ENCODE measurements around the gene NSUN4. TPM values are rescaled to one million over a fixed set of nuclear protein-coding genes. Genes with fewer than 3 reads are reported as not detected.

Gene NSUN4
- total and polyA plus RNA-seq, 9 of the 15 experiments (the other 6 are each of a cell fraction or from before 2014, with no cell fraction given), result 33.4 to 60.2 (median 46.3) TPM

DNA sequence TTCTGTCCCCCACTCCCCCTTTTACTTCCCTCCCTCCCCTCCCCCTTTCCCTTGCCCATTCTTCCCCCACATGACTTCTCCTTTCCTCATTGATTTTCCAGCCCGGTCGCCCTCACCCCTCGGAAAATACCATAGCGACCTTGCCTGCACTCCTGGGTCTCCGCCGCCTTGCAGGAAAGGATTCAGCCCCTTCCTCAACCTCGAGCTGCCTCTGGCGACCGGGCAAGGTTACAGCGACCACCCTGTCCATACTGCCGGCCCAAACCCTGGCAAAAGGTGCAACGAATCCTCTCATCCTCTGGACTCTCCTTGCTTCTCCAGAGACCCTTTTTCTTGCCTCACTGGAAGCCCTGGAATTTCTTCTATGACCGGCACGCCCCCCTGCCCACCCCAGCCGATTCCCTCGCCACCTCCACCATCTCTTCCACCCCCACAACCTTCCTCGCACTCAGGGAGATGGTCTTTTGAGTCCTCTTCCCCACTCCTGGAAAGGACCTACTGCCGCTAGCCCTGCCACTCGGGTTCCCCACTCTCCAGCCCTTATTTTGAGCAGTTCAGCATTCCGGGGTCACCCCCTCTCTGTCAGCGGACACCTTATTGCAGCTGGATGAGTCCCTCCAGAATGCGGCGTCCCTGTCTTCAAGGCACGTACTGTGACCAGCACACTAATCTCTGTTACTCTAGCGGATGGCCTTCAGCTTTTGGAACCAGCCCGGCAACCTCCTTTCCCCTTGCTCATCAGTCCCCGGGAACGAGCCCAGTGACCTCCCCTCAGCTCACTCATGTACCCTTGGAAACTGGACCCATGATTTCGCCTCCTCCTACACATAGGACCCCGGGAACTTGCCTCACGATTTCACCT lies 846 bp downstream of the NSUN4 start (continued):
- TF ChIP-seq MGA (IDR thresholded peaks at IDR 0.05) (no peak), HLTF (IDR thresholded peaks at IDR 0.05) (0 out of 2 replicates have a peak, but pooled peaks have one; percentile 5), ELF1 (tag; IDR thresholded peaks at IDR 0.05) (no peak), ARID1B (IDR thresholded peaks at IDR 0.05) (0 out of 2 replicates have a peak, but pooled peaks have one; percentile 4), ZNF318 (IDR thresholded peaks at IDR 0.05; ENCODE audit: borderline replicate concordance in 1 of 2, low read depth in 1 of 2) (0 out of 4 replicates have a peak, but pooled peaks of 1 of the 2 experiments have one; percentile 8), ZNF239 (CRISPR knock-in tag; IDR thresholded peaks at IDR 0.05) (no peak)
